Astrocyte (in vitro differentiated cells and primary cell): Measurements from ENCODE around the gene DOK6. TPM values are rescaled to one million over a fixed set of nuclear protein-coding genes. Genes with fewer than 3 reads are reported as not detected.

Experiments
- DNase-seq: peaks from one replicate; pipeline ENCODE4 v3.0.0-alpha.2; 2010; ENCODE audit warnings: low read depth
- FAIRE-seq: peaks from 2 replicates; lab custom pipeline; 2011; peaks lifted over from hg19 to GRCh38; lab: Jason Lieb, UNC
- H2AFZ ChIP-seq: 2 replicates; pipeline ENCODE4 v1.6.0; 2012; ENCODE audit warnings: low read depth, low read length, inconsistent platforms
- H3K27ac ChIP-seq: 2 replicates; pipeline ENCODE4 v1.5.1; 2011; ENCODE audit warnings: low read depth, low read length, inconsistent platforms
- H3K27me3 ChIP-seq: 2 replicates; pipeline ENCODE4 v1.6.0; 2011; ENCODE audit warnings: low read length, inconsistent platforms; ENCODE audit not compliant: insufficient read depth
- H3K36me3 ChIP-seq: 2 replicates; pipeline ENCODE4 v1.5.1; 2011; ENCODE audit warnings: low read length, inconsistent platforms; ENCODE audit not compliant: insufficient read depth
- H3K4me1 ChIP-seq: 2 replicates; pipeline ENCODE4 v1.5.1; 2011; ENCODE audit warnings: low read length, inconsistent platforms; ENCODE audit not compliant: insufficient read depth
- H3K4me2 ChIP-seq: 2 replicates; pipeline ENCODE4 v1.6.0; 2012; ENCODE audit warnings: low read length, inconsistent platforms
- H3K4me3 ChIP-seq: 2 replicates; pipeline ENCODE4 v1.5.1; 2011; ENCODE audit warnings: low read depth, mild to moderate bottlenecking, low read length, inconsistent platforms; ENCODE audit not compliant: insufficient read depth
- H3K79me2 ChIP-seq: 2 replicates; pipeline ENCODE4 v1.6.0; 2012; ENCODE audit warnings: mild to moderate bottlenecking, low read length, inconsistent platforms; ENCODE audit not compliant: insufficient read depth
- H3K9ac ChIP-seq: 2 replicates; pipeline ENCODE4 v1.6.0; 2012; ENCODE audit warnings: mild to moderate bottlenecking, low read length, inconsistent platforms
- H3K9me3 ChIP-seq: 2 replicates; pipeline ENCODE4 v1.5.1; 2012; ENCODE audit warnings: low read depth, mild to moderate bottlenecking, low read length, inconsistent platforms; ENCODE audit not compliant: insufficient read depth
- H4K20me1 ChIP-seq: 2 replicates; pipeline ENCODE4 v1.6.0; 2012; ENCODE audit warnings: low read length, inconsistent platforms; ENCODE audit not compliant: insufficient read depth
- H3K27ac Mint-ChIP-seq: one replicate; pipeline ENCODE4 v1.8.0; 2021; ENCODE audit warnings: mild to moderate bottlenecking, mixed read lengths; ENCODE audit not compliant: unreplicated experiment
- H3K27me3 Mint-ChIP-seq: one replicate; pipeline ENCODE4 v1.8.0; 2021; ENCODE audit warnings: low read depth, mixed read lengths; ENCODE audit not compliant: unreplicated experiment
- H3K36me3 Mint-ChIP-seq: one replicate; pipeline ENCODE4 v1.8.0; 2021; ENCODE audit warnings: low read depth, mixed read lengths; ENCODE audit not compliant: unreplicated experiment
- H3K4me1 Mint-ChIP-seq: one replicate; pipeline ENCODE4 v1.8.0; 2021; ENCODE audit warnings: low read depth, mixed read lengths; ENCODE audit not compliant: unreplicated experiment
- H3K4me3 Mint-ChIP-seq: one replicate; pipeline ENCODE4 v1.8.0; 2021; ENCODE audit warnings: mild to moderate bottlenecking, moderate library complexity, mixed read lengths; ENCODE audit not compliant: unreplicated experiment
- H3K9me3 Mint-ChIP-seq: one replicate; pipeline ENCODE4 v1.8.0; 2021; ENCODE audit warnings: mild to moderate bottlenecking, mixed read lengths; ENCODE audit not compliant: unreplicated experiment
- CTCF ChIP-seq: IDR thresholded peaks from 2 replicates; pipeline ENCODE4 v1.5.1; 2011; ENCODE audit warnings: low read depth, mild to moderate bottlenecking, inconsistent platforms, low read length, moderate library complexity; ENCODE audit not compliant: insufficient read depth
- EZH2 ChIP-seq: IDR thresholded peaks from 2 replicates; pipeline ENCODE4 v1.6.1; 2012; ENCODE audit warnings: mild to moderate bottlenecking, low read length, inconsistent platforms; ENCODE audit not compliant: insufficient read depth
- total RNA-seq: library from RNA; stranded (reverse); gene quantifications from 2 replicates; pipeline ENCODE4 v1.2.1, GENCODE V29; 2021

The DOK6 gene
- total RNA-seq, 1 donor from 2014 or later: 2.9 TPM

DNA sequence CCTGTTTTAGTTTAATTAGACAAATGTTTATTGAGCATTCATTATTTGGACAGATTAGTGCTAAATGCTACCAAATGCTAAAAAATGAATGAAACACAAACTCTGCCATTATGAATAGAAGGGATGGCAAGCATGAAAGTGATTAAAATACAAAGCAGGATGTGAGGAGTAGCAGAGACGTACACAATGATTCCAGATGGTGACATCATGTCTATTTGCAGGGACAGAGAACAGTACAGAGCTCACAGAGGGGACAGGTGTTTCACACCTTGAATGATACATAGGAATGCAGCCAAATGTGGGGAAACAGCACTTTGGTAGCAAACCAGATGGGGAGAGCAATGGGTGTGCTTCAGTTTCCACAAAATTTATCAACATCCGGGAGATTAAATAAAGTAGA lies 470.7 kb downstream of the DOK6 start:
- FAIRE-seq: no peak
- Mint-ChIP-seq H3K27ac (no peak overlapping the region), H3K36me3 (no peaks in the 10 kb centered on the region), H3K4me3 (no peak overlapping the region), H3K27me3 (no peaks in the 10 kb centered on the region), H3K4me1 (no peaks in the 10 kb centered on the region), H3K9me3 (no peaks in the 10 kb centered on the region)
- Histone ChIP-seq H3K9me3 (no peaks in the 10 kb centered on the region), H3K27ac (no peak overlapping the region), H3K4me1 (no peaks in the 10 kb centered on the region), H4K20me1 (no peaks in the 10 kb centered on the region), H3K4me2 (no peak overlapping the region), H3K36me3 (no peaks in the 10 kb centered on the region), H3K27me3 (no peaks in the 10 kb centered on the region), H2AFZ (no peak overlapping the region), H3K79me2 (no peaks in the 10 kb centered on the region), H3K4me3 (no peak overlapping the region), H3K9ac (no peak overlapping the region)
- TF ChIP-seq EZH2 (no peak), CTCF (no peak)
- no peak for DNase-seq

- H3K4me3 ChIP-seq: no peak overlapping the region
- H4K20me1 ChIP-seq: no peaks in the 10 kb centered on the region
- H3K4me1 ChIP-seq: no peaks in the 10 kb centered on the region
- no peak overlapping the region for H2AFZ ChIP-seq
- H3K4me2 ChIP-seq: no peak overlapping the region
- H3K27me3 ChIP-seq: no peaks in the 10 kb centered on the region
- TF ChIP-seq EZH2 (no peak), CTCF (no peak)
- Mint-ChIP-seq H3K4me1 (no peaks in the 10 kb centered on the region), H3K9me3 (no peaks in the 10 kb centered on the region), H3K36me3 (no peaks in the 10 kb centered on the region), H3K4me3 (no peak overlapping the region), H3K27me3 (no peaks in the 10 kb centered on the region), H3K27ac (no peak overlapping the region)
- no peaks in the 10 kb centered on the region for H3K9me3 ChIP-seq
- H3K9ac ChIP-seq: no peak overlapping the region
- no peaks in the 10 kb centered on the region for H3K36me3 ChIP-seq
- H3K27ac ChIP-seq: no peak overlapping the region
- H3K79me2 ChIP-seq: no peaks in the 10 kb centered on the region
- DNase-seq: no peak
- no peak for FAIRE-seq
Observed at GRCh38 chr18:69872661-69873060, 472.0 kb downstream of the DOK6 start.

- Histone ChIP-seq H3K9ac (no peak overlapping the region), H3K79me2 (no peaks in the 10 kb centered on the region), H2AFZ (no peak overlapping the region), H3K9me3 (no peaks in the 10 kb centered on the region), H3K4me1 (no peaks in the 10 kb centered on the region), H4K20me1 (no peaks in the 10 kb centered on the region), H3K4me3 (no peak overlapping the region), H3K36me3 (no peaks in the 10 kb centered on the region), H3K4me2 (no peak overlapping the region), H3K27ac (no peak overlapping the region), H3K27me3 (no peaks in the 10 kb centered on the region)
- no peaks in the 10 kb centered on the region for H3K27me3 Mint-ChIP-seq
- TF ChIP-seq CTCF: no peak
- no peak for TF ChIP-seq EZH2
- H3K27ac Mint-ChIP-seq: no peak overlapping the region
- FAIRE-seq: no peak
- DNase-seq: peak; percentile 63
- H3K36me3 Mint-ChIP-seq: no peaks in the 10 kb centered on the region
- H3K4me1 Mint-ChIP-seq: peaks cover 5% of the 10 kb centered on the region
- H3K9me3 Mint-ChIP-seq: peaks cover 1% of the 10 kb centered on the region
- no peak overlapping the region for H3K4me3 Mint-ChIP-seq
Observed at GRCh38 chr18:69874058-69874457, 473.4 kb downstream of the DOK6 start.
